Measurements from ENCODE around the gene SRGAP1. TPM values are rescaled to one million over a fixed set of nuclear protein-coding genes. Genes with fewer than 3 reads are reported as not detected.
A peak's percentile ranks its signal among the peaks of the same experiment; 100 is the strongest.

SRGAP1 gene
- total RNA-seq, 1 donor from 2014 or later: 2.2 TPM

DNA sequence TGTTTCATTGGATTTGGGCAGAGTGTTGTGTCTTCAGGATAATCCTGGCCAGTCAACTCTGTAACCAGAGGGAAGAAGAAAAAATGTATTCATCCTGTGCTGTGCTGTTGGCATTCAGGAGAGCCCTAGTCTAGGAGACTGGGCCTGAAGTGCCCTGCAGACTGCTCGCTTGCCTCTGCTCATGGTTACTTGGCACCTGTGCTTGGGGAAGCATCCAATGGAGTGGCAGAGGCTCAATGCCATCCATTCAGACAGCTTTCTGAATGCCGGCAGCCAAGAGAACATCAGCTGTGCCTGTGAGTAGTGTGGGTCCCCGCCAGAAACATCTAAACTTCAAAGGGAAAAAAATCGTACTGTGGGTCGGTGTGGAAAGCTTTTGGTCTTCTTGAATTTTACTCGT is 124.2 kb downstream of the SRGAP1 start:
- DNase-seq (ENCODE audit: missing footprints): no peak
- ATAC-seq: no peak
- intact Hi-C loops (cut with DNase I): no loop called here

DNA sequence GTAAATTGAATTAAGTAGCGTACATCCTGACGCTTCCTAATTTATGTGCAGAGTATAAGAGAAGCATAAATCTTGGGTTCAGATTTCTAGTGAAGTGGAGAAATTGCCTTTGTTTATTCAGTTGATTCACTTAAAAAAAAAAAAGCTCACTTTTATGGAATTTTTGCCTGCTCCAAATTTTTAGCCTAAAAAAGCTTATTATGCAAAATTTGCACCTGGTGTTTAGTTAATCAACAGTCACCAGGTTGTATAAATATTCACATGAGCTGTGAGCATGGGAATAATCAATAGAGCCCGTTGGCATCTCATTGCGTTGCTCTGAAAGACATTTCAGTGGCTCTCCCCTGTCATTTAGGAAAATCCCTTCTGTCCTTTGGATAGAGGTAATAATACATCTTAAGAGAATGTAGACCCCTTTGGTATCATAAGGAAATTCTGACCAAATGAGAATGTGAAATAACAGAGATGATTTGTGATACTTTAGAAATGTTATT is 132.4 kb downstream of the SRGAP1 start:
- ATAC-seq: no peak
- DNase-seq (ENCODE audit: missing footprints): no peak
- intact Hi-C loops (cut with DNase I): no loop called here

DNA sequence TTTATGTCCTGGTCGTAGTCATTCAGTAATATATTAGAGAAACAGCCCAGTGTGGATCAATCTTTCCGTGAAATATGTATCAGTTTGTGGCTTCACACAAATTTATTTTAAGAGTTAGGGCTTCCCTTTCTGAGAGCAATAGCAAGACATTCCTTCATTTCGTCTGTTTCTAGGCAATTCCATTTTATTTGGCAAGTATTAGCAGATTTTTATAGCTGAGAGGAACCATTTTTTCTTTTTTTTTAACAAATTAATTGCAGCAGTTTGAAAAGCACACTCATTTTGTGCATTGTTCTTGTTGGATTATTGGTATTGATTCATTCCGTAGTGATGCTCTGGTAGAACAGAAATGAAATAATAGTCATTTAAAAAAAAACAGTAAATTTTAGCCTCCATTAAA is 132.9 kb downstream of the SRGAP1 start:
- intact Hi-C loops (cut with DNase I): no loop called here
- DNase-seq (ENCODE audit: missing footprints) (no peak), ATAC-seq (no peak)

- ATAC-seq (no peak), DNase-seq (ENCODE audit: missing footprints) (no peak)
- intact Hi-C loops (cut with DNase I): no loop called here
Observed at GRCh38 chr12:63978519-63978918, 134.0 kb downstream of the SRGAP1 start.

DNA sequence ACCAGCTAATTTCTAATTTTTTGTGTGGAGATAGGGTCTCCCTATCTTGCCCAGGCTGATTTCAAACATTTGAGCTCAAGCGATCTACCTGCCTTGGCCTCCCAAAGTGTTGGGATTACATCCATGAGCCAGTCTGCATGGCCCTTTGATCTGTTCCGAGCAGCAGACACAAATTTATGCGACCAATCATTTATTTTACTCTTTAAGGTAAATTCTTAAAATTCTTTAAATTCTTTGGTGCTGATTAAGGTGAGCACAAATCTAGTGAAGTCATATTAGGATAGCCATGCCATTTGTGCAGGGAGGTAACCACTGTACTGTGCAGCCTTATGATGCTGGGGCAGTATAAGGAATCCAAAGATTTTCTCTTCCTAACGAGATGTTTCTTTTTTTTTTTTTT is 135.7 kb downstream of the SRGAP1 start:
- DNase-seq (ENCODE audit: missing footprints) (no peak), ATAC-seq (no peak)

GRCh38 chr12:63981343-63981742 is 136.8 kb downstream of the SRGAP1 start:
- DNase-seq (ENCODE audit: missing footprints): no peak
- intact Hi-C loops (cut with DNase I): no loop called here
- no peak for ATAC-seq

More for the DNA sequence above, 135.7 kb downstream of the SRGAP1 start:
- intact Hi-C loops (cut with DNase I): no loop called here

DNA sequence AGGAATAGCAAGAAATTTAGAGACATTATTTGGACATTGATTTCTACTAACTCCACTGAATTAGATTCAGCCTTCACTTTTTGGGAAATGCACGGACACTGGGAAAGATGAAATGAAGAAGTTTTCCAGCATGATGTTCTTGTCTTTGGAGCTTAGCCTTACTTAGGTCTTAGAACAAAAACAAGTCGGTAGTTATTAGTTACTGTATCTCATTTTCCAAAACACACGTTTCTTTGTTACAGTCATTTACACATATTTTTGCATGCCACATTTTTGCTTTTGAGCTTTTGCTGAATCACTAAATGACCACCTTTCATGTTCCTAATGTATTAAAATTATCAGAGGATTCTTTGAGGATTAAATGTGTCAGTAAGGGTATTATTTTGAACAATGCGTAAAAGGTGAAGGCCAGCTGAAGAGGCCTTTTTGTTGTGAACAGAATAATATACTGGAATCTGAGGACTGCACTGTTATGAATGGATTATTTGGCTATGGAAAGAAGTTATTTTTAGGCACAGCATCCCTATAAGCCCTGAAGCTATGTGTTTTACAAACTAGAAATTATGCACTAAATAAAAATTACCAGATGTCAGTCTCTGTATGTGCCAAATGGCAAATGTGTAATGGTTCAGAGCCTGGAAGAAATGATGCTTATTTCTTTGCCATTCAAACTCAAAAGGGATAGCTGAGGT is 138.2 kb downstream of the SRGAP1 start:
- intact Hi-C loops (cut with DNase I): no loop called here
- no peak for DNase-seq (ENCODE audit: missing footprints)
- ATAC-seq: no peak

GRCh38 chr12:63985456-63985855 is 141.0 kb downstream of the SRGAP1 start:
- no peak for DNase-seq (ENCODE audit: missing footprints)
- ATAC-seq: no peak
- intact Hi-C loops (cut with DNase I): no loop called here

GRCh38 chr12:63985945-63986344 is 141.4 kb downstream of the SRGAP1 start:
- DNase-seq (ENCODE audit: missing footprints) (no peak), ATAC-seq (no peak)
- intact Hi-C loops (cut with DNase I): no loop called here

- intact Hi-C loops (cut with DNase I): no loop called here
- ATAC-seq (peak; percentile 23), DNase-seq (ENCODE audit: missing footprints) (no peak)
Observed at GRCh38 chr12:63989301-63989845, 144.9 kb downstream of the SRGAP1 start.

- intact Hi-C loops (cut with DNase I): no loop called here
- no peak for DNase-seq (ENCODE audit: missing footprints)
- no peak for ATAC-seq
Observed at GRCh38 chr12:63990828-63991547, 146.5 kb downstream of the SRGAP1 start.

- ATAC-seq (no peak), DNase-seq (ENCODE audit: missing footprints) (no peak)
- intact Hi-C loops (cut with DNase I): no loop called here
Observed at GRCh38 chr12:63994704-63995103, 150.2 kb downstream of the SRGAP1 start.

GRCh38 chr12:63995512-63995911 is 151.0 kb downstream of the SRGAP1 start:
- DNase-seq (ENCODE audit: missing footprints) (no peak), ATAC-seq (no peak)
- intact Hi-C loops (cut with DNase I): no loop called here

- intact Hi-C loops (cut with DNase I): no loop called here
- ATAC-seq (no peak), DNase-seq (ENCODE audit: missing footprints) (no peak)
Observed at GRCh38 chr12:63996556-63996955, 152.1 kb downstream of the SRGAP1 start.

DNA sequence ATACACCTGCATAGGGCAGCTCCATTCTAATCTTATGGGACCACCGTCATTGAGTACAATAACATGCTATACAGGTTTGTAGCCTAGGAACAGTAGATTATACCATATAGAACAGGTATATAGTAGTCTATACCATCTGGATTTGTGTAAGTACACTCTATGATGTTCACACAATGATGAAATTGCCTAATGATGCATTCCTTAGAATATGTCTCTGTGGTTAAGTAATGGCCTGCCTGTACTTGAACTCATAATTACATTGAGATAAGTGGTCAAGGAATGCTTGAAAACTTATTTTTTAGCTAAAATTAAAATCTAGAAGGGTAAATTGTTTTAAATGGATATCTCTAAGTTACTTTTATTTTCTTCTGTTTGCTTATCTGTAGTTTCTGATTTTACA is 152.7 kb downstream of the SRGAP1 start:
- ATAC-seq (no peak), DNase-seq (ENCODE audit: missing footprints) (no peak)
- intact Hi-C loops (cut with DNase I): no loop called here

DNA sequence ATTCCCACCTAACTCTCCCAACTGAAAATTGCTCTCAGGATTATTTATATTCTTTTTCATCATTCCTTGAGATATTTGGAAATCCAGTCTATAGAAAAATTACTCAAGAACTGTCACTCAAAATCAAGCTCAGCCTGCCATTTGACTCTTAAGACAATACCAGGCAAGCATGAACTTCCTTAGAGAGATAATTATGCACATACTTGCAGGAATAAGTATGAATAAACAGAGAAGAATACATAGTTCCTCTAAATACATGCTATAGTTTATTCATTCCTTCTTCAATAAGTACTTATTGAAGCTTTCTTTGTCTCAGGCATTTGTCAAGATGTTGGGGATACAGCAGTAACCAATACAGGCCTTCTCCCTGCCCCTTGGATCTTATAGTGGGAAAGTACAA is 154.1 kb downstream of the SRGAP1 start:
- no peak for DNase-seq (ENCODE audit: missing footprints)
- no peak for ATAC-seq
- intact Hi-C loops (cut with DNase I): no loop called here

DNA sequence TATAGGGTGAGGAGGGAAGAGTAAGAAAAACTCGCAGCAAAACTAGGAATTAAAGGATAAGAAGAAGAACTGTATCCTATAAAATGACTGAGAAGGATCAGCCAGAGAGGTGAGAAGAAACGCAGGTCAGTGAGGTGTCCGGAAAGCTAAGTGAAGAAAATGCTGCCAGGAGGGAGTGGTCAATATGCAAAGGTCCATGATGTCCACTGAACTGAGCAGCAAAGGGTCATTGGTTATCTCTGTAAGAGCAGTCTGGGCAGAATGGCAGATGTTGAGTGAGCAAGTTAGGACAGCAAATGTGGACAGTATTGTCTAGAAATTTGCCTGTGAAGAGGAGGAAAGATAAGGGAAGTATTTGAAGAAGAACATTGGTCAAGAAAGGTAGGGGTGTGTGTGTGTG is 155.4 kb downstream of the SRGAP1 start:
- intact Hi-C loops (cut with DNase I): no loop called here
- ATAC-seq (no peak), DNase-seq (ENCODE audit: missing footprints) (no peak)

- ATAC-seq: peak; percentile 69
- DNase-seq (ENCODE audit: missing footprints): no peak
- intact Hi-C loops (cut with DNase I): no loop called here
Observed at GRCh38 chr12:64001439-64001838, 156.9 kb downstream of the SRGAP1 start.

- DNase-seq (ENCODE audit: missing footprints) (no peak), ATAC-seq (no peak)
- intact Hi-C loops (cut with DNase I): no loop called here
Observed at GRCh38 chr12:64004641-64005040, 160.1 kb downstream of the SRGAP1 start.

DNA sequence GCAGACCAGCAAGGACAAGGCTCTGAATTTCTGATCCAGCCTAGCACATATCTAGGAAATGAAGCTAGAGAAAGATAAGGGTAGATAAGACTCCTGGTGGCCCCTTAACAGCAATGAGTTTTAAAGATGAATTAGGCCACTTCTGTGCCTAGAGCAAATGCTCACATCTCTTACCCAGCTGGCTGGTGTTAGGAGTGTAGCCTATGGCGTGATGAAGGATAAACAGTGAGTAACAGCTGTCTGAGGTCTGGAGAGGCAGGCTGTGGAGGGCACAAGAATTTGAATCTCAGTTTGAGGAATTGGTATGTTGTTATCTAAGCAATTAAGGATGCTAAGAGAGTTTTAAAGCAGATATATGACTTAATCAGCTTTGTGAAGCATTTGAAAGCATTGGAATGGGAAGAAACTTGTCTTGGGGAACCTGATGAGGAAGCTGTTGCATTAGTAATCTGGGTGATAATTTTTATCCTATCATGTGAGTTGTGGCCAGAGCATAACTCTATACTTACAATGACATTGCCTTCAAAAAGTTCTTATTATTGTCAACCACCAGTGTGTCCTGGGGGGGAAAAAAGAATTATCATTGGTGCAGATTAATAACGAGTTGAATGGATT is 161.8 kb downstream of the SRGAP1 start:
- DNase-seq (ENCODE audit: missing footprints) (no peak), ATAC-seq (no peak)
- intact Hi-C loops (cut with DNase I): no loop called here

All from Right ventricle myocardium inferior (tissue), 1 donor.